ELR (cell line): ENCODE measurements around the gene ARHGAP32.

Source experiments
- DNase-seq: peaks from one replicate; pipeline ENCODE4 v3.0.0-alpha.2; 2015; ENCODE audit warnings: low read depth

Gene ARHGAP32

DNA sequence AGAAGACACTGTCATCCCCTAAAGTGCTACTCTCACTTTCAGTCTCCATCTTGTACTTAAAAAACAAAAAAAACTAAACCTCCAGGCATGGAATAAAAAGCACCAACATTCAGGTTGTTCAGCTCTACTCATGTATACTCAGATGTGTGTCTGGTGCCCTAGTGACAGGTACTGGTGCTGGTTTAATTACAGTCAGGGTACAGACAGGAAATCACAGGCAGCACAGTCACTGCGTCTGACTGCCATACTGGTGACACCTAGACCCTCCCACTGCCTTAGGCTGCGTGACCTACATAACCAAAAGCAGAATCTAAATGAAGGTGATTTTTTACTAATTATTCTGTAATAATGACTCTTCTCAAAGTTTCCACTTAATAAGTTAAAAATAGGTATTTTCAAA, at the start of gene ARHGAP32:
TSS of gene ARHGAP32 (minus strand) at position 176 of the 400 bp plus-strand sequence. CDS start at position 49, 127 bp downstream.
- peak; percentile 40 for DNase-seq

- DNase-seq = no peak
These were observed 47.1 kb upstream of the ARHGAP32 start for GRCh38 chr11:129239207-129239606.

GRCh38 chr11:129237880-129238638, 45.9 kb upstream of the ARHGAP32 start:
- no peak for DNase-seq

GRCh38 chr11:129237456-129237855, 45.3 kb upstream of the ARHGAP32 start:
- DNase-seq = no peak

- DNase-seq = no peak
These were observed 44.7 kb upstream of the ARHGAP32 start for GRCh38 chr11:129236850-129237249.

GRCh38 chr11:129234978-129235377, 42.9 kb upstream of the ARHGAP32 start:
- DNase-seq = no peak

GRCh38 chr11:129230006-129230405, 37.9 kb upstream of the ARHGAP32 start:
- DNase-seq = peak; percentile 17

DNA sequence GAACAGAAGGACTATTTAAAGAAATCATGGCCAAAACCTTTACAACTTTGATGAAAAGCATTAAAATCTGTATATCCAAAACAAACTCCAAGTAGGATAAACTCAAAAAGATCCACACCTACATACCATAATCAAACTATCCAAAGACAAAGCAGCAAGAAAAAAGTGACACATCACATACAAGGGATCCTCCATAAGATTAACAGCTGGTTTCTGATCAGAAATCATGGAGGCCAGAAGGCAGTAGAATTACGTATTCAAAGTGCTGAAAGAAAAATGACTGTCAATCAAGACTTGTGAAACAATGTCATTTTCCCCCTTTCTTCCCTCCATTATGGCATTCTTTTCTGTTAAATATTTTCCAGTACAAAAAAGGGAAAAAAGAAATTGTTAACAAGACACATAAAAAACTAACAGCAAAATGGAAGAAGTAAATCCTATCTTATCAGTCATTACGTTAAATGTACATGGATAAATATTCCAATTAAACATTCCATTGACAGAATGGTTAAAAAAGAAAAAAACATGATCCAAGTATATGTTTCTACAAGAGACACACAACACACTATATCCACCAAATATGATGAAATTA, 34.2 kb upstream of the ARHGAP32 start:
- no peak for DNase-seq

- peak; percentile 76 for DNase-seq
These were observed 33.1 kb upstream of the ARHGAP32 start for GRCh38 chr11:129225190-129225589.

DNA sequence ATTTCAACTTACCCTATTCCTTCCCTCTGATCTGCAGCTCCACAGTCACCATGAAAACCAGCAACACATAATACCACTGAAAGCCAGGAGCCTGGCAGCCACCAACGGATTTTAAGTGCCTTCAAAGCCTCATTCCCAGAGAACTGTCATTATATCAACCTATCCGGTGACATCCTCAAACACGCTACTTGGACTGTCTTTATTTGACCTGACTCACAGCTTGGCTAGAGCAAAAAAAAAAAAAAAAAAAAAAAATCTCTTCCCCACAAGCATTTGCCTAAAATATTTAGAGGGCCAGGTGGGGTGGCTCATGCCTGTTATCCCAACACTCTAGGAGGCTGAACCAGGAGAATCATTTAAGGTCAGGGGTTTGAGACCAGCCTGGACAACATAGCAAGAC, 32.4 kb upstream of the ARHGAP32 start:
- no peak for DNase-seq

GRCh38 chr11:129223701-129224149, 31.6 kb upstream of the ARHGAP32 start:
- DNase-seq = no peak

GRCh38 chr11:129223260-129223659, 31.1 kb upstream of the ARHGAP32 start:
- no peak for DNase-seq

GRCh38 chr11:129222158-129222557, 30.0 kb upstream of the ARHGAP32 start:
- DNase-seq = no peak

DNA sequence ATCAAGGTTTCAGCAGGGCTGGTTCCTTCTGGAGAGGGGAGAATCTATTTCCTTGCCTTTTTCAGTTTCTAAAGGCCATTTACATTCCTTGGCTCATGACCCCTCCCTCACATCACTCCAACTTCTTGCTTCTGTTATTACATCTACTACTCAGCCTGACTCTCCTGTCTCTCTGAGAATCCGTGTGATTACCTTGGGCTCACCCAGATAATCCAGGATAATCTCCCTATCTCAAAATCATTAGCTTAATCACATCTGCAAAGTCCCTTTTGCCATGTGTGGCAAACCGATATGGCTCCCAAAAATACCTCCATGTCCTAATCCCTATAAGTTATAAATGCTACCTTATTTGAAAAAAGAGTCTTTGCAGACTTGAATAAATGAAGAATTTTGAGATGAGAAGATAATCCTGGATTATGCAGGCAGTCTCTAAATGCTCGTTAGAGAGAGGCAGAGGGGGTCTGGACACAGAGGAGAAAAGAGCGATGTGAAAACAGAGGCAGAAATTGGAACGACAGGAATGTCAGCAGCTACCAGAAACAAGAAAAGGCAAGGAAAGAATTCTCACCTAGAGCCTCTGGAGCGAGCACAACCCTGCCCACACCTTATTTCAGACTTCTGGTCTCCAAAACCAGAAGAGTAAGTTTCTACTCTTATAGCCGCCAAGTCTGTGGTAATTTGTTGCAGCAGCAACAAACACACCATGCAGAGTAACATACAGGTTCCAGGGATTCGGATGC, 23.6 kb upstream of the ARHGAP32 start:
- no peak for DNase-seq

- no peak for DNase-seq
These were observed 22.7 kb upstream of the ARHGAP32 start for GRCh38 chr11:129214710-129215295.

DNA sequence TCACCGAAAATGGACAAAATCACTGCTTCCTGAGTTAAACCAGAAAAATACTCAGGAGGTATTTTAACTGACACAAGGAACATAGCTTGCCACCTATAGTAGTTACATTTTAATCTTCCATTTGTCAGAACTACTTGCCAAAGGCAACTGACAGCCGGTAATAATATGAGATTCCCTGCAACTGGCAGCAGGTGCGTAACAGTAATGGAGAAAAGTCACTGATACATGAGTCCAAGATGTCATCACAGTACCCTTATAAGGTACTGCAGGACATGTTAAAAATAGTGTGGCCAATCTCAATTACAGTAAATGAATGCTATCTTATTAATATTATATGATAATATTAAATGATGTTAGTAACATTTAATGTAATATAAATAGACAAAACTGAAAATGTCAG, 21.1 kb upstream of the ARHGAP32 start:
- DNase-seq = no peak

DNA sequence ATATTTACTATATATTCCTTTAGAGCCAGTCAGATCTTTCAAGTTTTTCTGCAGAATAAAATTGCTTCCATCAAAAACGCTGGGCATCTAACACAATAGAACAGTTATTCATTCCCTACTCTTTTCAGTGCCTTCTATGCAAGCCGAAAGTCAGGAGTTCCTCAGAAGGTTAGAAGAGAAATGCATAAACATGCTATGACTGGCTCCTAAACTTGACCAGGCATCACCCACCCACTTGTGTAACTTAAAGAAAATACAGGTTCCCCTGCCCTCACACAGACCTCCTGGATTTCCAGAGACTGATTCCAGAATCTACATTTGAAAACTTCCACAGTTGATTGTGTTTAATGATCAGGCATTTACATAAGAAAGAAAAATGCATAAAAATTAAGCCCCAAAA, 19.3 kb upstream of the ARHGAP32 start:
- DNase-seq = no peak

- DNase-seq = no peak
These were observed 18.7 kb upstream of the ARHGAP32 start for GRCh38 chr11:129210831-129211181.

GRCh38 chr11:129209891-129210830, 18.0 kb upstream of the ARHGAP32 start:
- DNase-seq = no peak

DNA sequence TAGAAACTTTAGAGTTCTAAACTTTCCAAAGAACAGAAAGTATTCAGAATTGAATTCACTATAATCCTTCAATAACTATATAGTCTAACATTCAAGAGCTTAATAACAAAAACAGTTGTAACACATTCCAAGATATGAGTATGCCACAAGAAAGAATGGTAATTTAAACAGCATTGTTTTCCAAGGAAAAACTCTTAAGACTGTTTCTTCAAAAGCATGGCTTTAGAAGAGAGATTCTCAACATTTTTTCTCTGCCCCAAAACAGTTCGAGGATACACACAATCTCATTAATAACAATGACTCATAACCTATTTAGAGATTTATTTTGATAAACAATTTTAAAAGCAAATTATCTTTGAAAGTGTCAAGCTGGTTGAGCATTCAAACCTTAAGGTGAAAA, 16.7 kb upstream of the ARHGAP32 start:
- no peak for DNase-seq

GRCh38 chr11:129204150-129204838, 12.2 kb upstream of the ARHGAP32 start:
- DNase-seq = no peak
